Lower lobe of right lung (tissue), 2 donors: Measurements from ENCODE around the gene RPS24. TPM values are rescaled to one million over a fixed set of nuclear protein-coding genes. Genes with fewer than 3 reads are reported as not detected.
"Not testable (repeated sequence)": the region's sequence is repeated elsewhere in the genome, so short reads cannot be mapped to it uniquely, and the experiment has no call there.

Experiments used
- ATAC-seq, 2 donors: fragments of 200-7000 bp; cut with Tn5 transposase; one replicate each; pipeline ENCODE4 v1.9.1; 2020 to 2022; ENCODE audit warnings: mild to moderate bottlenecking in 2 of 2, moderate library complexity in 2 of 2
- DNase-seq: peaks from one replicate; pipeline ENCODE4 v3.0.0-alpha.2; 2020
- H3K27ac ChIP-seq: fragments of 200-600 bp; one replicate; pipeline ENCODE4 v1.8.0; 2022
- H3K27me3 ChIP-seq: fragments of 200-600 bp; one replicate; pipeline ENCODE4 v1.8.0; 2022; ENCODE audit warnings: low read depth
- H3K36me3 ChIP-seq: fragments of 200-600 bp; one replicate; pipeline ENCODE4 v1.8.0; 2022; ENCODE audit warnings: mild to moderate bottlenecking
- H3K4me1 ChIP-seq: fragments of 200-600 bp; one replicate; pipeline ENCODE4 v1.8.0; 2022
- H3K4me3 ChIP-seq: fragments of 200-600 bp; one replicate; pipeline ENCODE4 v1.8.0; 2022; ENCODE audit warnings: mild to moderate bottlenecking
- H3K9me3 ChIP-seq: fragments of 200-600 bp; one replicate; pipeline ENCODE4 v1.8.0; 2022
- CTCF ChIP-seq: fragments of 200-600 bp; IDR thresholded peaks from one replicate; pipeline ENCODE4 v1.8.0; 2022; ENCODE audit warnings: antibody characterized with exemption, mild to moderate bottlenecking
- intact Hi-C: fragments of 100-400 bp; cut with DNase I; formaldehyde crosslinking; loops from one replicate; pipeline ENCODE4 v1.11.0; 2022
- total RNA-seq: library from RNA; stranded (reverse); fragmentation: NEBNext Ultra II Directional; extraction: Animal tissue kit (Norgen Biotek cat#: 25700); gene quantifications from one replicate; pipeline ENCODE4 v1.2.1, GENCODE V29; 2021
- donor health status: DM: no; HTN: yes; CAD: no; lungs with severe emphysema.

RPS24 gene
- total RNA-seq, 1 donor from 2014 or later = 1,077 TPM

- no peak for ATAC-seq
Measured at GRCh38 chr10:78069151-78069550, 35.5 kb downstream of the RPS24 start.

GRCh38 chr10:78070064-78070463 lies 36.4 kb downstream of the RPS24 start:
- H3K36me3 ChIP-seq, intact Hi-C loops, H3K27me3 ChIP-seq, H3K4me3 ChIP-seq, H3K27ac ChIP-seq, H3K4me1 ChIP-seq, DNase-seq, H3K9me3 ChIP-seq: not testable (repeated sequence)
- ATAC-seq = peak in 1 of 2 donors; percentile 44

More at GRCh38 chr10:78069151-78069550, 35.5 kb downstream of the RPS24 start:
- Histone ChIP-seq H3K27me3 (no peaks in the 10 kb centered on the region), H3K36me3 (no peaks in the 10 kb centered on the region), H3K4me1 (no peaks in the 10 kb centered on the region), H3K9me3 (no peaks in the 10 kb centered on the region), H3K27ac (no peak overlapping the region), H3K4me3 (no peak overlapping the region)
- no peak for TF ChIP-seq CTCF
- no peak for DNase-seq
- intact Hi-C loops = no loop called here

GRCh38 chr10:78070726-78071125 lies 37.1 kb downstream of the RPS24 start:
- H3K27ac ChIP-seq = no peak overlapping the region
- ATAC-seq (peak in 1 of 2 donors; percentile 9), DNase-seq (no peak)
- no peak overlapping the region for H3K4me3 ChIP-seq
- intact Hi-C loops = no loop called here
- H3K9me3 ChIP-seq = no peaks in the 10 kb centered on the region
- no peaks in the 10 kb centered on the region for H3K36me3 ChIP-seq
- no peak for TF ChIP-seq CTCF
- H3K4me1 ChIP-seq = no peaks in the 10 kb centered on the region
- no peaks in the 10 kb centered on the region for H3K27me3 ChIP-seq

- Histone ChIP-seq H3K27me3 (no peaks in the 10 kb centered on the region), H3K9me3 (no peaks in the 10 kb centered on the region), H3K4me1 (no peaks in the 10 kb centered on the region), H3K4me3 (no peak overlapping the region), H3K36me3 (no peaks in the 10 kb centered on the region), H3K27ac (no peak overlapping the region)
- DNase-seq (no peak), ATAC-seq (no peak)
- no peak for TF ChIP-seq CTCF
- intact Hi-C loops = no loop called here
Measured at GRCh38 chr10:78071140-78071856, 37.6 kb downstream of the RPS24 start.

- intact Hi-C loops = no loop called here
- H3K36me3 ChIP-seq = no peaks in the 10 kb centered on the region
- H3K9me3 ChIP-seq = no peaks in the 10 kb centered on the region
- no peaks in the 10 kb centered on the region for H3K27me3 ChIP-seq
- H3K4me3 ChIP-seq = no peak overlapping the region
- H3K27ac ChIP-seq = no peak overlapping the region
- DNase-seq (no peak), ATAC-seq (no peak)
- no peak for TF ChIP-seq CTCF
- H3K4me1 ChIP-seq = no peaks in the 10 kb centered on the region
Measured at GRCh38 chr10:78071857-78072179, 38.2 kb downstream of the RPS24 start.

- Histone ChIP-seq H3K4me1 (no peaks in the 10 kb centered on the region), H3K27me3 (no peaks in the 10 kb centered on the region), H3K4me3 (no peak overlapping the region), H3K27ac (no peak overlapping the region), H3K9me3 (no peaks in the 10 kb centered on the region), H3K36me3 (no peaks in the 10 kb centered on the region)
- DNase-seq (no peak), ATAC-seq (no peak)
- intact Hi-C loops = no loop called here
- no peak for TF ChIP-seq CTCF
Measured at GRCh38 chr10:78072504-78072903, 38.8 kb downstream of the RPS24 start.

DNA sequence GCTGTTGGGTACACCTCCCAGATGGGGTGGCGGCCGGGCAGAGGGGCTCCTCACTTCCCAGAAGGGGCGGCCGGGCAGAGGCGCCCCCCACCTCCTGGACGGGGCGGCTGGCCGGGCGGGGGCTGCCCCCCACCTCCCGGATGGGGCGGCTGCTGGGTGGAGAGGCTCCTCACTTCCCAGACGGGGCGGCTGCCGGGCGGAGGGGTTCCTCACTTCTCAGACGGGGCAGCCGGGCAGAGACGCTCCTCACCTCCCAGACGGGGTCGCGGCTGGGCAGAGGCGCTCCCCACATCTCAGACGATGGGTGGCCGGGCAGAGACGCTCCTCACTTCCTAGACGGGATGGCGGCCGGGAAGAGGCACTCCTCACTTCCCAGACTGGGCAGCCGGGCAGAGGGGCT lies 42.1 kb downstream of the RPS24 start:
- H3K9me3 ChIP-seq, DNase-seq, H3K36me3 ChIP-seq, H3K27ac ChIP-seq, H3K4me3 ChIP-seq, intact Hi-C loops, H3K27me3 ChIP-seq, H3K4me1 ChIP-seq, ATAC-seq: not testable (repeated sequence)
